ENCODE data around the gene RNF113A.

DNA sequence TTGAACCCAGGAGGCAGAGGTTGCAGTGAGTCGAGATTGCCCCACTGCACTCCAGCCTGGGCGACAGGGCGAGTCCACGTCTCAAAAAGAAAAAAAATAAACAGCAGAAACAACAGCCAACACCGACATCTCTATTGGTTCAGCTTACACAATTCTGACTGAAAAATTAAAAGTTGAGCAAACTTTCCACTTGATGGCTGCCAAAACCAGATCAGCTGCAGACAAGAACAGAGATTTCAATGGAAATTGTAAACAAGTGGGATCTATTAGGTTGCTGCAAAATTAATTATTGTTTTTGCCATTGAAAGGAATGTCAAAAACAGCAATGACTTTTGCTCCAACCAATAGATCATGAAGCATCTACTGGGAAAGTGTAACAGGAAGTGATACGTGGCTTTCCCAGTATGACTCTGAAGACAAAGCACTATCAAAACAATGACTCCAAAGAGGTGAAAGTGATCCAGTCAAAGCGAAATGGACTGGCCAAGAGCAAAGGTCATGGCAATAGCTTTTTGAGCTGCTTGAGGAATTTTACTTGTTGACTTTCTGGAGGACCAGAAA lies 45.1 kb downstream of the RNF113A start:
- TF ChIP-seq, protein P1, sequence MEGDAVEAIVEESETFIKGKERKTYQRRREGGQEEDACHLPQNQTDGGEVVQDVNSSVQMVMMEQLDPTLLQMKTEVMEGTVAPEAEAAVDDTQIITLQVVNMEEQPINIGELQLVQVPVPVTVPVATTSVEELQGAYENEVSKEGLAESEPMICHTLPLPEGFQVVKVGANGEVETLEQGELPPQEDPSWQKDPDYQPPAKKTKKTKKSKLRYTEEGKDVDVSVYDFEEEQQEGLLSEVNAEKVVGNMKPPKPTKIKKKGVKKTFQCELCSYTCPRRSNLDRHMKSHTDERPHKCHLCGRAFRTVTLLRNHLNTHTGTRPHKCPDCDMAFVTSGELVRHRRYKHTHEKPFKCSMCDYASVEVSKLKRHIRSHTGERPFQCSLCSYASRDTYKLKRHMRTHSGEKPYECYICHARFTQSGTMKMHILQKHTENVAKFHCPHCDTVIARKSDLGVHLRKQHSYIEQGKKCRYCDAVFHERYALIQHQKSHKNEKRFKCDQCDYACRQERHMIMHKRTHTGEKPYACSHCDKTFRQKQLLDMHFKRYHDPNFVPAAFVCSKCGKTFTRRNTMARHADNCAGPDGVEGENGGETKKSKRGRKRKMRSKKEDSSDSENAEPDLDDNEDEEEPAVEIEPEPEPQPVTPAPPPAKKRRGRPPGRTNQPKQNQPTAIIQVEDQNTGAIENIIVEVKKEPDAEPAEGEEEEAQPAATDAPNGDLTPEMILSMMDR (conservative IDR thresholded peaks at IDR 0.05; ENCODE audit: low read depth, low read length), result no peak
- TF ChIP-seq EZH2 (IDR thresholded peaks at IDR 0.05; ENCODE audit: borderline replicate concordance, low read depth, low read length, poor library complexity, severe bottlenecking), result no peak
